Neuronal stem cell (in vitro differentiated cells): ENCODE data around the gene GPAM.

Source experiments
- DNase-seq: peaks from one replicate; pipeline ENCODE4 v3.0.0-alpha.2; 2013; ENCODE audit warnings: low spot score
- H2AFZ ChIP-seq: one replicate; pipeline ENCODE4 v1.6.1; 2013; ENCODE audit warnings: mild to moderate bottlenecking, low read length, inconsistent platforms
- H2AK5ac ChIP-seq: 2 replicates; pipeline ENCODE4 v1.6.1; 2013; ENCODE audit warnings: low read depth, mild to moderate bottlenecking, inconsistent platforms, low read length, moderate library complexity, mixed read lengths
- H2BK120ac ChIP-seq: 2 replicates; pipeline ENCODE4 v1.6.1; 2013; ENCODE audit warnings: low read depth, mild to moderate bottlenecking, inconsistent platforms, low read length, moderate library complexity, mixed read lengths
- H2BK12ac ChIP-seq: one replicate; pipeline ENCODE4 v1.6.1; 2013; ENCODE audit warnings: low read length, inconsistent platforms
- H2BK15ac ChIP-seq: 2 replicates; pipeline ENCODE4 v1.6.1; 2013; ENCODE audit warnings: mild to moderate bottlenecking, low read length, inconsistent platforms, mixed read lengths
- H2BK5ac ChIP-seq: one replicate; pipeline ENCODE4 v1.6.1; 2013; ENCODE audit warnings: inconsistent platforms, mild to moderate bottlenecking, low read length, moderate library complexity
- H3K14ac ChIP-seq: one replicate; pipeline ENCODE4 v1.6.1; 2013; ENCODE audit warnings: low read length, inconsistent platforms
- H3K18ac ChIP-seq: 2 replicates; pipeline ENCODE4 v1.6.1; 2013; ENCODE audit warnings: low read length, inconsistent platforms
- H3K23ac ChIP-seq: 2 replicates; pipeline ENCODE4 v1.6.1; 2013; ENCODE audit warnings: low read depth, mild to moderate bottlenecking, mixed read lengths, low read length, inconsistent platforms; ENCODE audit not compliant: poor library complexity
- H3K27ac ChIP-seq: replicated peaks from 3 replicates; pipeline ENCODE4 v1.5.1; 2013; ENCODE audit warnings: low read length, inconsistent platforms
- H3K27me3 ChIP-seq, 3 experiments: 2 replicates each; pipeline ENCODE4 v1.6.1; 2013; ENCODE audit warnings: low read length in 3 of 3, mild to moderate bottlenecking in 2 of 3, inconsistent platforms in 1 of 3, low read depth in 1 of 3, mixed read lengths in 1 of 3, moderate library complexity in 1 of 3; ENCODE audit not compliant: control insufficient read depth in 3 of 3, insufficient read depth in 3 of 3
- H3K36me3 ChIP-seq, 2 donors: replicated peaks in 1 of 2; 2 replicates each; pipeline ENCODE4 v1.6.1; 2013; ENCODE audit warnings: low read length in 2 of 2; ENCODE audit not compliant: control insufficient read depth in 2 of 2, insufficient read depth in 2 of 2
- H3K4ac ChIP-seq: 2 replicates; pipeline ENCODE4 v1.6.1; 2013; ENCODE audit warnings: inconsistent platforms, mild to moderate bottlenecking, low read length, moderate library complexity
- H3K4me1 ChIP-seq, 2 donors: 1 replicate in 1 of 2; 2 replicates in 1 of 2; pipeline ENCODE4 v1.6.1; 2013; ENCODE audit warnings: low read length in 2 of 2, low read depth in 1 of 2; ENCODE audit not compliant: control insufficient read depth in 2 of 2, insufficient read depth in 1 of 2
- H3K4me2 ChIP-seq: one replicate; pipeline ENCODE4 v1.6.1; 2013; ENCODE audit warnings: mild to moderate bottlenecking, low read length, inconsistent platforms; ENCODE audit not compliant: insufficient read depth, poor library complexity, severe bottlenecking
- H3K4me3 ChIP-seq, 2 donors: 2 replicates each; pipeline ENCODE4 v1.5.1; 2013; ENCODE audit warnings: low read length in 2 of 2, mild to moderate bottlenecking in 2 of 2, inconsistent platforms in 1 of 2, moderate library complexity in 1 of 2
- H3K79me1 ChIP-seq: one replicate; pipeline ENCODE4 v1.6.1; 2013; ENCODE audit warnings: low read depth, mild to moderate bottlenecking, inconsistent platforms, low read length, moderate library complexity
- H3K9ac ChIP-seq: one replicate; pipeline ENCODE4 v1.6.1; 2013; ENCODE audit warnings: mild to moderate bottlenecking, low read depth, low read length, inconsistent platforms; ENCODE audit not compliant: poor library complexity
- H3K9me3 ChIP-seq, 2 donors: replicated peaks in 1 of 2; 2 replicates each; pipeline versions ENCODE3 to v1.6.1; 2013; ENCODE audit warnings: low read length in 2 of 2, mild to moderate bottlenecking in 2 of 2, inconsistent platforms in 1 of 2, low read depth in 1 of 2, mixed read lengths in 1 of 2, moderate library complexity in 1 of 2; ENCODE audit not compliant: control insufficient read depth in 2 of 2, insufficient read depth in 1 of 2
- H4K8ac ChIP-seq: one replicate; pipeline ENCODE4 v1.6.1; 2013; ENCODE audit warnings: low read depth, mild to moderate bottlenecking, inconsistent platforms, low read length, moderate library complexity
- H4K91ac ChIP-seq: one replicate; pipeline ENCODE4 v1.6.1; 2013; ENCODE audit warnings: low read length, low read depth, mild to moderate bottlenecking, inconsistent platforms; ENCODE audit not compliant: poor library complexity
- WGBS, 2 donors: extraction: QIAGEN DNeasy Blood & Tissue Kit; methylation state at CpG; one replicate each; pipeline ENCODE4 v1.1.7; 2013; ENCODE audit warnings: missing lambda C conversion rate in 2 of 2, mixed read lengths in 1 of 2; ENCODE audit not compliant: insufficient read length in 2 of 2, insufficient replicate concordance in 1 of 2; ENCODE audit errors: extremely low coverage in 2 of 2; 5-methylcytosine and 5-hydroxymethylcytosine counted together

Gene GPAM

DNA sequence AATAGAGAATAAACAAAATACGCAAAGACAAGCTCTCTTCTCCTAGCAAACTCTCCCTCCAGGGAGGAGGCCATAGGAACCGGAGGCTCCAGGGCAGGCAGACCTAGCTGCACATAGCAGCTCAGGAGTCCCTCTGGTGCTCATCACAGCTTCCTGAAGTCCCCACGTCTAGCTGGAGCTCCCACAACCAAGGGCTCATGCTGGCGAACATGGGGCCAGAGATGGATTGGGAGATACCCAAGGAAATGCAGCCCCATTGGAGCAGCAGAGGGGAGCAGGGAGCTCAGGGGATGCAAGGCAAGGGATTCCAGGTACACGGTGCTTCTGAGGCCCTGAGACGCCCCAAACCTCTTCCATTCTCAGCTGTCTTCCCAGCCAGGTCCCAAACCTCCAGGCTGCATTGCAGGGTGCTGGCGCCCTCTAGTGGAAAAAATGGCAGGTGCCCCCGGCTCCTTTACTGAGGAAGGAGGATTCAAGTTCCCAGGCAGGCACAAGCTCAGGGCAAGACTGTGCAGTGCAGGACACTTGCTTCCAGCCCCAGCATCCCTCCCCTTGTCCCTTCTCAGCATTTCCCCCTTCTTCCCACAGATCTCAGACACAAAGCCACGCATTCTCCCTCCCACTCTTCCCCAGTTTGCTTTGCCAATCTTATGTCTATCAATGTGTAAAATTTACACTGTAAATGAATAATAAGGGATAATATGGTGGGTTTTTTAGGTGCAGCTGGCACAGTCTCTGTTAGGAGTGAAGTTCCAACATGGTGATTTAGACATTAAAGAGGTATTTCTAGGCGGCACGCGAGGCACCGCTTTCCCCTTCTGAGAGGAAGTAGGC is 46.2 kb downstream of the GPAM start:
- Histone ChIP-seq H3K27me3 (no peaks in the 10 kb centered on the region), H3K23ac (no peak overlapping the region), H2AFZ (no peak overlapping the region), H3K79me1 (no peaks in the 10 kb centered on the region), H3K9me3 (no peaks in the 10 kb centered on the region), H3K4me2 (no peak overlapping the region), H4K91ac (no peak overlapping the region), H2BK12ac (no peak overlapping the region), H2BK120ac (no peak overlapping the region), H2BK5ac (no peak overlapping the region), H2AK5ac (peak overlapping the region; percentile 43), H3K4me1 (peaks cover 0 to 1% of the 10 kb centered on the region in 2 donors), H3K27ac (no peak overlapping the region), H3K4me3 (no peak overlapping the region), H3K14ac (no peak overlapping the region), H3K9ac (no peak overlapping the region), H3K18ac (peak overlapping the region; percentile 66), H2BK15ac (no peak overlapping the region), H3K36me3 (no peaks in the 10 kb centered on the region), H3K4ac (no peak overlapping the region), H4K8ac (no peak overlapping the region)
- no CpG with 5 or more reads among the region's 13 CpGs for WGBS, 2 donors
- DNase-seq: peak; percentile 83

DNA sequence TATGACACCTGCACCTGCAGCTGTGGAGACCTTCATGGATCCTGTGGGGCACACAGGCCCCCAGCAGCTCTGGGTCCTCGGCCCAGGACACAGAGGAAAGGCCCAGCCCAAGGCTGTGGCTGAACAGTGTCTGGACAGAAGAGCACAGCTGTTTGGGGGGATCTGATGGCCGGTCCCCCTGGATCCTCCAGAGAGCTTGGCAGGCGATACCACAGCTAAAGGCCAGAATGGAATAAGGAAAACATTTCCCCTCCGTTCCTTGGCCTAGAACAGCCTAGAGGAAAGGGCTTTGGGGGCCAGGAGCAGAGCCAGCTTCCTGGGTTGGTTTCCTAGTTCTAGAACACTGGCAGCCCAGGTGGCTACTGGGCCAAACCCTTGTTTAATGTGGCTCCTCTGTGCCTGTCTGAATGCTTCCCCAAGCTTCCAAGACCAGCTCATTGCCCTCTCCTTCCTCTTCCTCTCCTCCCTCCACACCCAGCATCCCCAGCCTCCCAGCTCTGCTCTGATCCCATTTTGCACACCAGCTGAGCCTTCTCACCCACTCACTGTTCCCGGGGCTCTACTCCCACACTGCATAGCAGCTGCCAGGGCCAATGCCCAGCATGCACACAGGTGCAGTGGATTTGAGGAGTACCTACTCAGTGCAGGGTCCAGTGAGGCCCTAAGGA is 46.9 kb downstream of the GPAM start:
- Histone ChIP-seq H2BK5ac (no peak overlapping the region), H2BK120ac (no peak overlapping the region), H3K4me2 (no peak overlapping the region), H3K79me1 (no peaks in the 10 kb centered on the region), H3K23ac (no peak overlapping the region), H3K9ac (no peak overlapping the region), H3K36me3 (no peaks in the 10 kb centered on the region), H2BK15ac (no peak overlapping the region), H2AFZ (peak overlapping the region; percentile 33), H3K14ac (no peak overlapping the region), H3K4ac (no peak overlapping the region), H3K27me3 (no peaks in the 10 kb centered on the region), H3K4me3 (no peak overlapping the region), H2BK12ac (no peak overlapping the region), H3K4me1 (peaks cover 0 to 1% of the 10 kb centered on the region in 2 donors), H3K27ac (no peak overlapping the region), H4K91ac (peak overlapping the region; percentile 49), H2AK5ac (peak overlapping the region; percentile 43), H4K8ac (no peak overlapping the region), H3K9me3 (no peaks in the 10 kb centered on the region), H3K18ac (peak overlapping the region; percentile 55)
- WGBS, 2 donors: no CpG with 5 or more reads among the region's 5 CpGs
- no peak for DNase-seq

DNA sequence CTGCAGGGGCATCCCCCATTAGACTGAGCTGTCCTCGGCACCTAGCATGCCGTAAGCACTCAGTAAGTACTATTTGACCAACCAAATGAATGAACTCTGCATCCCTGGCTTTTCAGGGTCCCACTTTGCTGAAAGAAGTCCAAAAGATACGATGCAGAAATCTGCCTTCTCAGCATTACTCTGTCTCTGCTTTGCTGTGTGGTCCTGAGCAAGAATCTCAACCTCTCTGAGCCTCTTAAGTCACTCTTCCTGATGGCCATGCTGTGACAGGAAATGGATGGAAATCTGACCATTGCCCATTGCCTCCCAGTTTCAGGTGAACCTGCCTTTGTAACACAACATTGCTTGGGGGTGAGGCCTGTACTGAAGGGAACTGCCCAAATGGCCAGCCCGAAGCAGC is 48.0 kb downstream of the GPAM start:
- Histone ChIP-seq H2BK15ac (no peak overlapping the region), H3K14ac (no peak overlapping the region), H3K27me3 (no peaks in the 10 kb centered on the region), H3K23ac (no peak overlapping the region), H3K9me3 (no peaks in the 10 kb centered on the region), H4K91ac (no peak overlapping the region), H2BK5ac (no peak overlapping the region), H3K79me1 (no peaks in the 10 kb centered on the region), H3K4me3 (no peak overlapping the region), H3K9ac (no peak overlapping the region), H3K4ac (no peak overlapping the region), H4K8ac (no peak overlapping the region), H3K27ac (no peak overlapping the region), H2AFZ (no peak overlapping the region), H3K4me1 (peaks cover 0 to 1% of the 10 kb centered on the region in 2 donors), H3K4me2 (no peak overlapping the region), H2AK5ac (no peak overlapping the region), H2BK120ac (no peak overlapping the region), H3K18ac (no peak overlapping the region), H3K36me3 (no peaks in the 10 kb centered on the region), H2BK12ac (no peak overlapping the region)
- WGBS, 2 donors: no CpG with 5 or more reads among the region's 4 CpGs
- DNase-seq: no peak

DNA sequence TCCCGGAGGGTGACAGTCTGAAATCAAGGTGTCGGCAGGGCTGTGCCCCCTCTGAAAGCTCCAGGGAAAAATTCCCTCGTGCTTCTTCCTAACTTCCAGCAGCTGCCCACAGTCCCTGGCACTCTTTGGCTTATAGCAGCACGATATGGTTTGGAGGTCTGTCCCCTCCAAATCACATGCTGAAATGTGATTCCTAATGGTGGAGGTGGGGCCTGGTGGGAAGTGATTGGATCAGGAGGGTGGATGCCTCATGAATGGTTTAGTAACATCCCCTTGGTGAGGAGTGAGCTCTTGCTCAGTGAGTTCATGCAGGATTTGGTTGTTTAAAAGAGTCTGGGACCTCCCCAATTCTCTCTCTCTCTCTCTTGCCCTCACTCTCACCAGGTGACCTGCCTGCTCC is 51.1 kb downstream of the GPAM start:
- Histone ChIP-seq H3K27ac (no peak overlapping the region), H4K91ac (no peak overlapping the region), H3K14ac (no peak overlapping the region), H2BK5ac (no peak overlapping the region), H2AK5ac (no peak overlapping the region), H2BK15ac (no peak overlapping the region), H2BK12ac (no peak overlapping the region), H3K79me1 (no peaks in the 10 kb centered on the region), H2AFZ (no peak overlapping the region), H2BK120ac (no peak overlapping the region), H3K18ac (no peak overlapping the region), H3K4me3 (no peak overlapping the region), H3K4me1 (no peaks in the 10 kb centered on the region), H3K9ac (no peak overlapping the region), H3K23ac (no peak overlapping the region), H3K27me3 (peaks cover 0 to 2% (median 0%) of the 10 kb centered on the region in 3 experiments), H3K4ac (no peak overlapping the region), H3K36me3 (no peaks in the 10 kb centered on the region), H3K4me2 (no peak overlapping the region), H4K8ac (no peak overlapping the region), H3K9me3 (no peaks in the 10 kb centered on the region)
- WGBS, 2 donors: no CpG with 5 or more reads among the region's 4 CpGs
- DNase-seq: no peak
